Pancreas (tissue), 10 donors: Measurements from ENCODE around the gene EXOG. TPM values are rescaled to one million over a fixed set of nuclear protein-coding genes. Genes with fewer than 3 reads are reported as not detected.

Source experiments
- ATAC-seq, 4 donors: fragments of 200-7000 bp; cut with Tn5 transposase; one replicate each; pipeline versions ENCODE4 v1.8.0 to v1.9.1; 2020; ENCODE audit warnings: mild to moderate bottlenecking in 4 of 4, moderate library complexity in 4 of 4
- DNase-seq, 6 donors: peaks; one replicate each; pipeline ENCODE4 v3.0.0-alpha.2; 2020
- FAIRE-seq: peaks from 2 replicates; lab custom pipeline; 2012; peaks lifted over from hg19 to GRCh38; lab: Jason Lieb, UNC
- H3K27ac ChIP-seq, 4 donors: fragments of 200-600 bp; sonication (generic); 1 replicate in 3 of 4; 2 replicates in 1 of 4; pipeline versions ENCODE4 v1.5.0 to v1.8.0; 2020
- H3K27me3 ChIP-seq, 4 donors: fragments of 200-600 bp; one replicate each; pipeline ENCODE4 v1.8.0; 2021
- H3K36me3 ChIP-seq, 3 donors: fragments of 200-600 bp; sonication (generic) in 1 of 3; one replicate each; pipeline versions ENCODE4 v1.5.0 to v1.8.0; 2020 to 2021
- H3K4me1 ChIP-seq, 3 donors: fragments of 200-600 bp; one replicate each; pipeline ENCODE4 v1.8.0; 2021
- H3K4me3 ChIP-seq, 4 donors: fragments of 200-600 bp; sonication (generic) in 2 of 4; one replicate each; pipeline versions ENCODE4 v1.5.0 to v1.8.0; 2020 to 2021
- H3K9me3 ChIP-seq, 4 donors: fragments of 200-600 bp; one replicate each; pipeline ENCODE4 v1.8.0; 2021
- WGBS, 2 donors: extraction: QIAGEN DNeasy Blood & Tissue Kit; methylation state at CpG; one replicate each; pipeline ENCODE4 v1.1.7; 2013; 5-methylcytosine and 5-hydroxymethylcytosine counted together
- intact Hi-C, 3 donors: fragments of 100-400 bp; cut with DNase I; formaldehyde crosslinking; loops; one replicate each; pipeline versions ENCODE4 v1.11.1 to v1.14.2; 2022
- polyA plus RNA-seq, 2 donors: library from polyadenylated mRNA; stranded (reverse); fragments of 200-250 nt; gene quantifications; one replicate each; pipeline ENCODE4 v1.2.3, GENCODE V29; 2013
- total RNA-seq, 6 donors: library from RNA; stranded (reverse); fragmentation: NEBNext Ultra II Directional in 4 of 6; extraction: Animal tissue kit (Norgen Biotek cat#: 25700) in 4 of 6; gene quantifications; one replicate each; pipeline versions ENCODE4 v1.2.1 to v1.2.4, GENCODE V29; 2021 to 2023
- TF ChIP-seq, protein P1 (sequence below), 4 donors: fragments of 200-600 bp; sonication (generic) in 3 of 4; IDR thresholded peaks; one replicate each; pipeline versions ENCODE4 v1.5.0 to v1.8.0; 2021; ENCODE audit warnings: antibody characterized with exemption in 4 of 4
- donor health status: healthy with polysubstance abuse.
- donor health status: DM: no; HTN: no; CAD: no; lungs with moderate emphysema.
- donor health status: DM: no; HTN: no; CAD: no.
- donor health status: control.
- donor health status: control.
- donor health status: Bipolar disorder and iron deficiency.
- donor health status: DM: yes; HTN: yes; CAD: no.
- donor health status: DM: no; HTN: no; CAD: no.
- donor health status: DM: no; HTN: no; CAD: no.
- donor health status: DM: yes; HTN: yes; CAD: no.

EXOG gene
- total and polyA plus RNA-seq, 8 donors, result 3.7 to 10.3 (median 4.6) TPM

DNA sequence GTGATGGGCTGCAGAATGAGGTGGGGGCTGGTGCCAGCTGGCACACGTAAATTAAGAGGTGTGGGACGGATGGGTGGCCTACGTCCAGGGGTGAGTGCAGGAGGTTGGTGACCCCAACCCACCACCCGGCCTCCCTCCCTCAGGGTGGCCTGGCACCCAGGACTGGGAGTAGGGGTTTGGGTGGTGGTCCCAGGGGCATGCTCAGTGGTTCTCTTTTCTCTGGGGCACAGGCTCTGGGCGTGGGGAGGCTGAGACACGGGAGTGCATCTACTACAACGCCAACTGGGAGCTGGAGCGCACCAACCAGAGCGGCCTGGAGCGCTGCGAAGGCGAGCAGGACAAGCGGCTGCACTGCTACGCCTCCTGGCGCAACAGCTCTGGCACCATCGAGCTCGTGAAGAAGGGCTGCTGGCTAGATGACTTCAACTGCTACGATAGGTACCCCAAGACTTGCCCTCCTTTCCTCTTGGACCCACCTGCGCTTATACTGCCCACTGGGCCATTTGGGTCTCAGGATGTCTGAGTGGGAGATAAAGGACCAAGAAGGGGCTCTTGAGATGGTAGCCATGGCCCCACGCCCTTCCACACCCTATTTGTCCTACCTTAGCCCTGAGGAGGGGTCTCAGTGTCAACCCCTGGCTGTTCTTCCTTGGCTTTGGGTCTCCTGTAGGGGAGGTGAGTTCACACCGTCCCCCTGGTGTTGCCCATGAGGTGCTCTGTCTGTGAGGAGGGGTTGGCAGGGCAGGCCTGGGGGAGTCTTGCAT, 18.9 kb upstream of the EXOG start:
- DNase-seq (peak in 1 of 6 donors; percentile 41), FAIRE-seq (no peak), ATAC-seq (no peak)
- Histone ChIP-seq H3K27me3 (no peaks in the 10 kb centered on the region), H3K36me3 (peaks cover 0 to 12% (median 10%) of the 10 kb centered on the region in 3 donors), H3K9me3 (no peaks in the 10 kb centered on the region), H3K4me1 (no peaks in the 10 kb centered on the region), H3K27ac (no peak overlapping the region), H3K4me3 (no peak overlapping the region)
- TF ChIP-seq, protein P1, sequence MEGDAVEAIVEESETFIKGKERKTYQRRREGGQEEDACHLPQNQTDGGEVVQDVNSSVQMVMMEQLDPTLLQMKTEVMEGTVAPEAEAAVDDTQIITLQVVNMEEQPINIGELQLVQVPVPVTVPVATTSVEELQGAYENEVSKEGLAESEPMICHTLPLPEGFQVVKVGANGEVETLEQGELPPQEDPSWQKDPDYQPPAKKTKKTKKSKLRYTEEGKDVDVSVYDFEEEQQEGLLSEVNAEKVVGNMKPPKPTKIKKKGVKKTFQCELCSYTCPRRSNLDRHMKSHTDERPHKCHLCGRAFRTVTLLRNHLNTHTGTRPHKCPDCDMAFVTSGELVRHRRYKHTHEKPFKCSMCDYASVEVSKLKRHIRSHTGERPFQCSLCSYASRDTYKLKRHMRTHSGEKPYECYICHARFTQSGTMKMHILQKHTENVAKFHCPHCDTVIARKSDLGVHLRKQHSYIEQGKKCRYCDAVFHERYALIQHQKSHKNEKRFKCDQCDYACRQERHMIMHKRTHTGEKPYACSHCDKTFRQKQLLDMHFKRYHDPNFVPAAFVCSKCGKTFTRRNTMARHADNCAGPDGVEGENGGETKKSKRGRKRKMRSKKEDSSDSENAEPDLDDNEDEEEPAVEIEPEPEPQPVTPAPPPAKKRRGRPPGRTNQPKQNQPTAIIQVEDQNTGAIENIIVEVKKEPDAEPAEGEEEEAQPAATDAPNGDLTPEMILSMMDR (IDR thresholded peaks at IDR 0.05), result no peak
- intact Hi-C loops, result loop anchor here in 2 of 3 donors (5.0 to 10.0 kb wide), 2 partner anchors 112 to 130 kb away; partner anchors contain the start of gene XYLB (in 1 of the 2)
- 91 to 95% methylated on average over 19 to 21 of the region's 21 CpGs for WGBS, 2 donors

DNA sequence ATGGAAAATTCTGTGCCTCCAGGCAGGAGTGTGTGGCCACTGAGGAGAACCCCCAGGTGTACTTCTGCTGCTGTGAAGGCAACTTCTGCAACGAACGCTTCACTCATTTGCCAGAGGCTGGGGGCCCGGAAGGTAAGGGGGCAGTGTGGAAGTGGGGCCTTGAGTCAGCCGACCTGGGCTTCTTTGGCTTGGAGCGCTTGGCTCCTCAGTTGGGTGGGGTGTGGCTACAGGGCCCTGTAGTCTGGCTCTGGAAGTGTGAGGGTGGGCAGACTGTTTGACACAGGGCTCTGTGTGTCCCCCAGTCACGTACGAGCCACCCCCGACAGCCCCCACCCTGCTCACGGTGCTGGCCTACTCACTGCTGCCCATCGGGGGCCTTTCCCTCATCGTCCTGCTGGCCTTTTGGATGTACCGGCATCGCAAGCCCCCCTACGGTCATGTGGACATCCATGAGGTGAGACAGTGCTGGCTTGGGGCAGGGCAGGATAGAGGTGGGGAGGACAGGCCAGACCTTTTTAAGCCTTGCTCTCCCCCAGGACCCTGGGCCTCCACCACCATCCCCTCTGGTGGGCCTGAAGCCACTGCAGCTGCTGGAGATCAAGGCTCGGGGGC, 18.2 kb upstream of the EXOG start:
- Histone ChIP-seq H3K4me3 (no peak overlapping the region), H3K27me3 (no peaks in the 10 kb centered on the region), H3K4me1 (no peaks in the 10 kb centered on the region), H3K36me3 (peaks cover 0 to 19% (median 12%) of the 10 kb centered on the region in 3 donors), H3K27ac (no peak overlapping the region), H3K9me3 (no peaks in the 10 kb centered on the region)
- no peak for ATAC-seq
- DNase-seq, result no peak
- intact Hi-C loops, result loop anchor here in 2 of 3 donors (5.0 to 10.0 kb wide), 2 partner anchors 113 to 131 kb away; partner anchors contain the start of gene XYLB (in 1 of the 2)
- no peak for FAIRE-seq
- WGBS, 2 donors, result 91 to 93% methylated on average over 15 of the region's 15 CpGs
- TF ChIP-seq, protein P1 (IDR thresholded peaks at IDR 0.05), result no peak

DNA sequence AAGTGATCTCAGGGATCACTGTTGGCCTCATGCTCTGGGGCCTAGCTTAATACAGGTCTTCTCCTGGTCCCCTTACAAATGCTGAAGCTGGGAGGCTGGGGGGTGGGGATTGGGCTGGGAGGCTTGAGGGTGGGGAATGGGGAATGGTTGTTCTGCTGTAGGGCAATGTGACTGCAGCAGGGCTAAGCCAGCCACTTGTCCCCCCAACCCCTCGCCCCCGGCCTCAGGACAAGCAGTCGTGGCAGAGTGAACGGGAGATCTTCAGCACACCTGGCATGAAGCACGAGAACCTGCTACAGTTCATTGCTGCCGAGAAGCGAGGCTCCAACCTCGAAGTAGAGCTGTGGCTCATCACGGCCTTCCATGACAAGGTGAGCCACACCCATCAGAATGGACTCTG, 17.2 kb upstream of the EXOG start:
- no peak for ATAC-seq
- TF ChIP-seq, protein P1 (IDR thresholded peaks at IDR 0.05), result no peak
- H3K27ac ChIP-seq, result no peak overlapping the region
- H3K36me3 ChIP-seq, result peaks cover 0 to 28% (median 15%) of the 10 kb centered on the region in 3 donors
- FAIRE-seq, result no peak
- H3K4me1 ChIP-seq, result no peaks in the 10 kb centered on the region
- 85% methylated on average over 9 of the region's 9 CpGs for WGBS, 2 donors
- intact Hi-C loops, result loop anchor here in 2 of 3 donors (5.0 to 10.0 kb wide), 2 partner anchors 114 to 132 kb away; partner anchors contain the start of gene XYLB (in 1 of the 2)
- DNase-seq, result no peak
- H3K9me3 ChIP-seq, result no peaks in the 10 kb centered on the region
- no peak overlapping the region for H3K4me3 ChIP-seq
- no peaks in the 10 kb centered on the region for H3K27me3 ChIP-seq

DNA sequence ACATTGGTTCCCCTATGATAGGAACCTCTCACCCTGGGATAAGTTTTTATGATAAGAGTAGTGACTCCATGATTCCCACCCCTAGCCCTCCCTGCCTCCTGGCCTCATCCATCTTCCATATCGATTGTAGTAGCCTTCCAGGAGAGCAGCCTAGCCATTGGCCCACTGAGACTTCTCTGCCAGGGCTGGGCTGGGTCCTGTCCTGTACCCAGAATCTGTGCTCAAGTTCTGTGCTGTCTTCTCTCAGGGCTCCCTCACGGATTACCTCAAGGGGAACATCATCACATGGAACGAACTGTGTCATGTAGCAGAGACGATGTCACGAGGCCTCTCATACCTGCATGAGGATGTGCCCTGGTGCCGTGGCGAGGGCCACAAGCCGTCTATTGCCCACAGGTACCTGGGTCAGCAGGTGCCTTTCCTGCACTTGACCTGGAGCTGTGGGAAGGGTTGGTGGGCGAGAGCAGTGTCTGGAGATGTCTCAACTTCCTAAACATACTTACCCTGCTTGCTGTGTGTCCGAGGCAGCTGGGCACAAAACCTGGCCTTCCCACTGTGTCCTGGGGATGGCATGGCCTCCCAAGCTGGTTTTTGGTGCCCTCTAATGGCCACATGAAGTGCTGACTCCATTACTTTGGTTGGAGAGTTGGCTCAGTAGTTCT, 16.6 kb upstream of the EXOG start:
- H3K4me3 ChIP-seq, result no peak overlapping the region
- H3K36me3 ChIP-seq, result peaks cover 0 to 28% (median 15%) of the 10 kb centered on the region in 3 donors
- no peaks in the 10 kb centered on the region for H3K4me1 ChIP-seq
- WGBS, 2 donors, result 61 to 65% methylated on average over 10 of the region's 10 CpGs
- ATAC-seq (peak; percentile 90 to 98 (median 96)), FAIRE-seq (peak; percentile 68), DNase-seq (peak; percentile 56 to 87 (median 72))
- no peaks in the 10 kb centered on the region for H3K27me3 ChIP-seq
- TF ChIP-seq, protein P1 (IDR thresholded peaks at IDR 0.05), result peak; percentile 74 to 87 (median 79)
- intact Hi-C loops, result loop anchor here in 2 of 3 donors (5.0 to 10.0 kb wide), 3 partner anchors 115 to 365 kb away; partner anchors contain the start of gene XYLB (in 1 of the 2)
- no peak overlapping the region for H3K27ac ChIP-seq
- no peaks in the 10 kb centered on the region for H3K9me3 ChIP-seq
